ENCODE data around the gene CPXM1.

Gene CPXM1

DNA sequence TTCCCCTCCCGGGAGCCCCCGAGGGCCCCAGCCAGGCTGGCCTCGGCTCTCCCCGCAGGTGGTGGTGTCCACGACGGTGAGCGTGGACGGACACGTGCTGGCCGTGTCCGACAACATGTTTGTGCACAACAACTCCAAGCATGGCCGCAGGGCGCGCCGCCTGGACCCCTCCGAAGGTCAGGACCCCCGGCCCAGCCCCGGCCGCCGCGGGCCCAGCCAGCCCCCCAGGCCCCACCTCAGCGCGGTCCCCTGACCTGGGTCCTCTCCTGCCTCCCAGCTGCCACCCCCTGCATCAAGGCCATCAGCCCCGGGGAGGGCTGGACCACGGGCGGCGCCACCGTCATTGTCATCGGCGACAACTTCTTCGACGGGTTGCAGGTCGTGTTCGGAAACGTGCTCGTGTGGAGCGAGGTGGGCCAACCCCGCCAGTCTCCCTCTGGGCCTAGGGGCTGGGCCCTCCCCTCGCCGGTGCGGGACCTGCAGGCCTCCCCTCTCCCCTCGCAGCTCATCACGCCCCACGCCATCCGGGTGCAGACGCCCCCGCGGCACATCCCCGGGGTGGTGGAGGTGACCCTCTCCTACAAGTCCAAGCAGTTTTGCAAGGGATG is 51.0 kb downstream of the CPXM1 start:
- no peaks in the 10 kb centered on the region for H3K9me2 ChIP-seq (replicated peaks; ENCODE audit: low read depth, low read length)
- H3K27me3 ChIP-seq (ENCODE audit: insufficient read depth, low read length, poor library complexity, severe bottlenecking): no peaks in the 10 kb centered on the region
- no peaks in the 10 kb centered on the region for H4K20me1 ChIP-seq (ENCODE audit: insufficient read depth, low read length, poor library complexity, severe bottlenecking)

DNA sequence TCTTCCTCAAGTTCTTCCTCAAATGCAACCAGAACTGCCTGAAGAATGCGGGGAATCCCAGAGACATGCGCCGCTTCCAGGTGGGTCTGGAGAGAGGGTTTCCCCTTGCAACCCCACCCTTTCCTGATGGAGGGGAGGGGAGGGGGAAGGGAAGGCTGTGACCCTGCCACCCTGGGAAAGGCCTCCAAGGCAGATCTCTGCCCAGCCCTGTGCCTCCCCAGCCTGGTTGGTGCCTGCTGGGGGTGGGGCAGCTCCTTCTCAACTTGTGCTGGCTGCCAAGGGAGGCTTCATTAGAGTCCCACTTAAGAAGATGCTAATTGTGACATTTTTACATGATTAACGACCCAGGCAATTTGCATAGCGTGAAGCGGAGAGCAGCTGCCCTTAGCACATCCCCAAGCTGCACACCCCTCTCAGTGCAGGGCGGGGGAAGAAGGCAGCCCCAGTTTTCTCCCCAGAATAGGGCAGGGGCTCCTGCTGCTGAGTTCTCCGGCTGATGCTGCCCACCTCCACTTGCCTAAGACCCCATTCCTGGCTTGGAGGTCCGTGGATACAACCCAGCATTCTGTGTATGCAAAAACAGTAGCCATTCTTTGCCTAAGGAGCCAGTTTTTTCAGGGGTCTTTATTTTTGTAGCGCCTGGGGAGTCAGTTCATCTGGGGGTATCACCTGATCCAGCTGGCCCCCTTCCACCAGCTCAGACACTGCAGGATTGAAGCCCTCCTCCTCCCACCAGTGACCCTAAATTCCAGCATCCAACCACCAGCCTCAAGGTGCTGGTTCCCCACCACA is 51.7 kb downstream of the CPXM1 start:
- Histone ChIP-seq H3K4me3 (ENCODE audit: low read length, poor library complexity, severe bottlenecking) (no peak overlapping the region), H4K20me1 (ENCODE audit: insufficient read depth, low read length, poor library complexity, severe bottlenecking) (no peaks in the 10 kb centered on the region), H3K4me1 (ENCODE audit: insufficient read depth, low read length, poor library complexity, severe bottlenecking) (peaks cover 7% of the 10 kb centered on the region), H3F3A (ENCODE audit: low read depth) (no peaks in the 10 kb centered on the region), H3K36me3 (ENCODE audit: insufficient read depth, low read length) (no peaks in the 10 kb centered on the region), H3K9me2 (replicated peaks; ENCODE audit: low read depth, low read length) (no peaks in the 10 kb centered on the region), H3K79me2 (ENCODE audit: insufficient read depth, low read length) (no peaks in the 10 kb centered on the region), H3K9ac (ENCODE audit: low read depth, low read length, poor library complexity, severe bottlenecking) (no peak overlapping the region), H3K9me3 (ENCODE audit: insufficient read depth, low read depth, low read length) (no peaks in the 10 kb centered on the region), H3K27me3 (ENCODE audit: insufficient read depth, low read length, poor library complexity, severe bottlenecking) (no peaks in the 10 kb centered on the region), H3K4me2 (ENCODE audit: low read depth, low read length, poor library complexity, severe bottlenecking) (no peak overlapping the region), H2AFZ (ENCODE audit: low read length) (no peak overlapping the region)
- no peak for TF ChIP-seq EZH2phosphoT487 (IDR thresholded peaks at IDR 0.05; ENCODE audit: borderline replicate concordance)
- TF ChIP-seq, protein P1, sequence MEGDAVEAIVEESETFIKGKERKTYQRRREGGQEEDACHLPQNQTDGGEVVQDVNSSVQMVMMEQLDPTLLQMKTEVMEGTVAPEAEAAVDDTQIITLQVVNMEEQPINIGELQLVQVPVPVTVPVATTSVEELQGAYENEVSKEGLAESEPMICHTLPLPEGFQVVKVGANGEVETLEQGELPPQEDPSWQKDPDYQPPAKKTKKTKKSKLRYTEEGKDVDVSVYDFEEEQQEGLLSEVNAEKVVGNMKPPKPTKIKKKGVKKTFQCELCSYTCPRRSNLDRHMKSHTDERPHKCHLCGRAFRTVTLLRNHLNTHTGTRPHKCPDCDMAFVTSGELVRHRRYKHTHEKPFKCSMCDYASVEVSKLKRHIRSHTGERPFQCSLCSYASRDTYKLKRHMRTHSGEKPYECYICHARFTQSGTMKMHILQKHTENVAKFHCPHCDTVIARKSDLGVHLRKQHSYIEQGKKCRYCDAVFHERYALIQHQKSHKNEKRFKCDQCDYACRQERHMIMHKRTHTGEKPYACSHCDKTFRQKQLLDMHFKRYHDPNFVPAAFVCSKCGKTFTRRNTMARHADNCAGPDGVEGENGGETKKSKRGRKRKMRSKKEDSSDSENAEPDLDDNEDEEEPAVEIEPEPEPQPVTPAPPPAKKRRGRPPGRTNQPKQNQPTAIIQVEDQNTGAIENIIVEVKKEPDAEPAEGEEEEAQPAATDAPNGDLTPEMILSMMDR (conservative IDR thresholded peaks at IDR 0.05; ENCODE audit: low read length): no peak

More for the DNA sequence above, 51.0 kb downstream of the CPXM1 start:
- TF ChIP-seq EZH2phosphoT487 (IDR thresholded peaks at IDR 0.05; ENCODE audit: borderline replicate concordance): no peak
- TF ChIP-seq, protein P1 (conservative IDR thresholded peaks at IDR 0.05; ENCODE audit: low read length): no peak
- Histone ChIP-seq H3K4me2 (ENCODE audit: low read depth, low read length, poor library complexity, severe bottlenecking) (no peak overlapping the region), H3K9me3 (ENCODE audit: insufficient read depth, low read depth, low read length) (no peaks in the 10 kb centered on the region), H2AFZ (ENCODE audit: low read length) (no peak overlapping the region), H3K36me3 (ENCODE audit: insufficient read depth, low read length) (no peaks in the 10 kb centered on the region), H3K79me2 (ENCODE audit: insufficient read depth, low read length) (no peaks in the 10 kb centered on the region), H3K9ac (ENCODE audit: low read depth, low read length, poor library complexity, severe bottlenecking) (no peak overlapping the region), H3K4me3 (ENCODE audit: low read length, poor library complexity, severe bottlenecking) (no peak overlapping the region), H3F3A (ENCODE audit: low read depth) (no peaks in the 10 kb centered on the region), H3K4me1 (ENCODE audit: insufficient read depth, low read length, poor library complexity, severe bottlenecking) (peaks cover 7% of the 10 kb centered on the region)

DNA sequence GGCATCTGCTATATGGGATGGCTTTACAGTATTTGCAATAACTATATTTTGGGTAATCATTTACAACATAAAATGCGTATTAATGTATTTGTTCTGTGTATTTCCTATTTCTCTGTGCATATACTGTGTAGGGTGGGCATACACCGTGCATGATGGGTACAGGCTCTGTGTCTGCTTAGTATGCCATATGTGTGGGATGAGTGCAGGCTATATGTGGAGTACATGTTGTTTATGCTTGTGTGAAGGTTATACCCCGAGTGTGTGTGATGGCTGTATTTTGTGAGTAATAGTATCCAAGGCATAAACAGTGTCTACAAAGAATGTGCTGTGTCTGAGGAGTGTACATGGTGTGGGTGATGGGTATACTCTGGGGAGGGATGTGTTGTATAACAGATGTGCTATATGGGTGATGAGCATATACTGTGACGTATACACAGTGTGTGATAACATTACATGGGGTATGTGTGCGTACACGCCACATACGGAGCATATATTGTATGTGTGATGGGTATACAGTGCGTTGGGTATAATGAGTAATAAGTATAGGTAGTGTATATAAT is 52.7 kb downstream of the CPXM1 start:
- no peaks in the 10 kb centered on the region for H3K9me3 ChIP-seq (ENCODE audit: insufficient read depth, low read depth, low read length)
- H3K4me2 ChIP-seq (ENCODE audit: low read depth, low read length, poor library complexity, severe bottlenecking): no peak overlapping the region
- no peak overlapping the region for H3K4me3 ChIP-seq (ENCODE audit: low read length, poor library complexity, severe bottlenecking)

More for the DNA sequence above, 52.7 kb downstream of the CPXM1 start:
- Histone ChIP-seq H3K36me3 (ENCODE audit: insufficient read depth, low read length) (no peaks in the 10 kb centered on the region), H3K9ac (ENCODE audit: low read depth, low read length, poor library complexity, severe bottlenecking) (no peak overlapping the region), H2AFZ (ENCODE audit: low read length) (no peak overlapping the region), H3K9me2 (replicated peaks; ENCODE audit: low read depth, low read length) (no peaks in the 10 kb centered on the region), H3K27me3 (ENCODE audit: insufficient read depth, low read length, poor library complexity, severe bottlenecking) (no peaks in the 10 kb centered on the region), H3F3A (ENCODE audit: low read depth) (no peaks in the 10 kb centered on the region), H3K79me2 (ENCODE audit: insufficient read depth, low read length) (no peaks in the 10 kb centered on the region), H3K4me1 (ENCODE audit: insufficient read depth, low read length, poor library complexity, severe bottlenecking) (peaks cover 13% of the 10 kb centered on the region), H4K20me1 (ENCODE audit: insufficient read depth, low read length, poor library complexity, severe bottlenecking) (no peaks in the 10 kb centered on the region)
- TF ChIP-seq, protein P1 (conservative IDR thresholded peaks at IDR 0.05; ENCODE audit: low read length): no peak
- TF ChIP-seq EZH2phosphoT487 (IDR thresholded peaks at IDR 0.05; ENCODE audit: borderline replicate concordance): no peak

Measured in Loucy (cell line).